Activated CD4-positive, alpha-beta T cell treated with anti-CD3 and anti-CD28 coated beads for 36 hours (primary cell): ENCODE data around the gene SUSD3. TPM values are rescaled to one million over a fixed set of nuclear protein-coding genes. Genes with fewer than 3 reads are reported as not detected.

Source experiments
- ATAC-seq: fragments of 200-7000 bp; cut with Tn5 transposase; one replicate; pipeline ENCODE4 v1.10.0; 2021; ENCODE audit warnings: mild to moderate bottlenecking, moderate library complexity
- CTCF ChIA-PET: fragments of 350-600 bp; sonication (Branson Sonifier 250); formaldehyde crosslinking; loops from one replicate; lab custom pipeline; 2021; ENCODE audit warnings: antibody characterized with exemption; lab: Charles Lee
- POLR2A ChIA-PET: fragments of 350-600 bp; sonication (Branson Sonifier 250); formaldehyde crosslinking; loops from one replicate; lab custom pipeline; 2021; ENCODE audit warnings: antibody characterized with exemption, inconsistent platforms; lab: Charles Lee
- DNase-seq: peaks from one replicate; pipeline ENCODE4 v3.0.0-alpha.2; 2020
- H3K27ac Mint-ChIP-seq: one replicate; pipeline ENCODE4 v1.8.0; 2021; ENCODE audit warnings: mixed read lengths
- H3K27me3 Mint-ChIP-seq: one replicate; pipeline ENCODE4 v1.8.0; 2021; ENCODE audit warnings: mixed read lengths
- H3K36me3 Mint-ChIP-seq: one replicate; pipeline ENCODE4 v1.8.0; 2021; ENCODE audit warnings: low read depth, mixed read lengths
- H3K4me1 Mint-ChIP-seq: one replicate; pipeline ENCODE4 v1.8.0; 2021; ENCODE audit warnings: mixed read lengths
- H3K4me3 Mint-ChIP-seq: one replicate; pipeline ENCODE4 v1.8.0; 2021; ENCODE audit warnings: mild to moderate bottlenecking, moderate library complexity, mixed read lengths
- H3K9me3 Mint-ChIP-seq: one replicate; pipeline ENCODE4 v1.8.0; 2021; ENCODE audit warnings: low read depth, mixed read lengths
- intact Hi-C, 2 experiments: fragments of 100-400 bp; cut with DNase I in 1 of 2; cut with micrococcal nuclease in 1 of 2; formaldehyde crosslinking; loops; one replicate each; pipeline versions ENCODE4 v1.14.2 to v1.15.1; 2022 to 2024; cut with DNase I, micrococcal nuclease
- total RNA-seq, 2 experiments: library from RNA; stranded (reverse); gene quantifications; one replicate each; pipeline ENCODE4 v1.2.3, GENCODE V29; 2021

SUSD3 gene
- total RNA-seq, 2 experiments from 2014 or later: 51.4 to 57.9 TPM

DNA sequence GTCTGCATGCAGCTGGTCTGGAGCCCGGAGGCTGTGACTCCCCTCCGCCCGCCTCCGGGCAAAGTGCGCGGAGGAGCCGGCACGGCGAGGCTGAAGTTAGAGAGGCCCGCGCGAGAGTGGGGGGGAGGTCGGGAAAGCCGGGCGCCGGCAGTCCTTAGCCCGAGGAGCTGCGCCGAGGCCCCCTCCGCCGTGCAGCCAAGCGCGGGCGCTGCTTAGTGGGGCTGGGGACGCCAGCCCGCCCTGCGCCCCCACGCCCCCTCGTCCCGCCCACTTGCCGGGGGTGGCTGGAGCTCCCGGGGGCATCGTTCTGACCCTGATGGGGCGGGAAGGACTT lies 75.1 kb downstream of the SUSD3 start:
- CTCF ChIA-PET: interaction anchor here (0.6 to 1.9 kb wide), 5 partner anchors 11 to 24 kb away, joined by 3 to 8 read pairs (median 4); no protein-coding TSS in a partner anchor
- H3K9me3 Mint-ChIP-seq: peaks cover 3% of the 10 kb centered on the region
- H3K4me3 Mint-ChIP-seq: peak overlapping the region; percentile 88
- peaks cover 65% of the 10 kb centered on the region for H3K4me1 Mint-ChIP-seq
- no peaks in the 10 kb centered on the region for H3K27me3 Mint-ChIP-seq
- DNase-seq (peak; percentile 74), ATAC-seq (peak; percentile 14)
- intact Hi-C loops: loop anchor here (1.0 to 2.0 kb wide), 10 partner anchors 13 to 433 kb away; partner anchors contain the start of genes FAM120A (in 1 of the 2) and WNK2 (in 1 of the 2)
- peak overlapping the region; percentile 85 for H3K27ac Mint-ChIP-seq
- H3K36me3 Mint-ChIP-seq: peaks cover 20% of the 10 kb centered on the region
- POLR2A ChIA-PET: interaction anchor here (1.1 to 1.5 kb wide), 3 partner anchors 16 to 42 kb away, joined by 3 to 6 read pairs (median 6); no protein-coding TSS in a partner anchor

DNA sequence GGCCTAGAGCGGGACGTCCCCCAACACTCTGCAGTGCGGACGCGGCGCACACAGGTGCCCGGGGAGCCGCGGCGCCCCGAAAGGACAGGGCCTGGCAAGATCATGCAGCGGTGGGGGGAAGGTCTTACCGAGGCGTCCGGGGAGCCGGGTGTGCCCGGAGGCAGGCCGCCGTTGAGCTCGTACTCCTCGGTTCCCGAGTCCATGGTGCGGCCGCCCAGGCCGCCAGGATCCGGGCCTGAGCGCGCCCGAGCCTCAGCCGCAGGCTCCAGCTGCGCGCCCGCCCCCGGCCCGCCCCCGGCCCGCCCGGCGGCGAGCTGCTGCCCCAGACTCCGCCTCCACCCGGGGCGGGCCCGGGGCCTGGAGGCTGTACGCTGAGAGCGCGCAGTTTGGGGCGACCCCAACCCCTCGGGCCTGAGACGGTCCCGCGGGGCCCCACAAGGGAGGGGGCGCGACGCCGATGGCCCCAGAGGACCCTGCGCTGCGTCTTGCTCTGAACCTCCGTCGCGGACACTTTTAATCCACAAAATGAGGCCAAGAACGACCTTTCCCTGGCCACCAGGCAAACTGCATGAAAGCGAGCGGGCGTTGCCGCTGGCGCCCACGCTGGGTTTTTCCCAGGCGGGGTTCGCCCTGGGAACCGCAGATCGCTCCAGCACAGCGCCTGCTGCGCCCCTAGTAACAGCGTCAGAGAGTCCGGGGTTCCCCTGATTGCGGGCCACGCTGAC lies 75.7 kb downstream of the SUSD3 start, which contains the start of gene NINJ1:
TSS of gene NINJ1 (minus strand) at position 237 of the 725 bp plus-strand sequence. CDS start at position 203, 34 bp downstream.
- Mint-ChIP-seq H3K9me3 (peaks cover 3% of the 10 kb centered on the region), H3K27me3 (no peaks in the 10 kb centered on the region), H3K36me3 (peaks cover 20% of the 10 kb centered on the region), H3K27ac (peak within 1 kb of the TSS; percentile 92), H3K4me3 (peak within 1 kb of the TSS; percentile 88), H3K4me1 (peaks cover 63% of the 10 kb centered on the region)
- ATAC-seq: peak; percentile 83
- DNase-seq: peak; percentile 95
- intact Hi-C loops: loop anchor here (1.0 to 2.0 kb wide), 9 partner anchors 12 to 432 kb away; partner anchors contain the start of genes FAM120A (in 1 of the 2) and WNK2 (in 1 of the 2)
- ChIA-PET CTCF (interaction anchor here (0.6 to 1.9 kb wide), 5 partner anchors 10 to 25 kb away, joined by 3 to 8 read pairs (median 4); no protein-coding TSS in a partner anchor), POLR2A (interaction anchor here (1.1 to 1.5 kb wide), 3 partner anchors 16 to 43 kb away, joined by 3 to 6 read pairs (median 6); no protein-coding TSS in a partner anchor)

Other genes with a start within 250 kb of the SUSD3 start
- gene ZNF484, start 180.7 kb upstream of the SUSD3 start, total RNA-seq: 1 to 10 TPM; 7.2 to 9.8 TPM
- gene FGD3, start 111.2 kb upstream of the SUSD3 start, total RNA-seq: 10 to 100 TPM; 41.8 to 66.7 TPM
- 10 to 100 TPM; 39.6 to 44.4 TPM for gene CARD19, start 37.5 kb downstream of the SUSD3 start, total RNA-seq
- gene NINJ1, start 75.5 kb downstream of the SUSD3 start, total RNA-seq: 100 to 1,000 TPM in 1 of 2 experiments, 10 to 100 TPM in 1; 77.4 to 108 TPM
- gene WNK2, start 125.4 kb downstream of the SUSD3 start, total RNA-seq: 1 to 10 TPM; 3.3 to 4.6 TPM